GM12878 (cell line): ENCODE data around the gene DARS1. TPM values are rescaled to one million over a fixed set of nuclear protein-coding genes. Genes with fewer than 3 reads are reported as not detected.

Experiments
- ATAC-seq: fragments of 200-7000 bp; cut with Tn5 transposase; 3 replicates; pipeline ENCODE4 v1.9.1; 2020; ENCODE audit warnings: mild to moderate bottlenecking, moderate library complexity
- BruUV-seq: library from RNA; stranded (reverse); fragments of 400-500 nt; replicated peaks from 2 replicates; lab custom pipeline; 2021; lab: Mats Ljungman, UMichigan
- CTCF ChIA-PET: fragments of 300-600 bp; sonication (Branson Sonifier 250); formaldehyde crosslinking; extraction: SDS; loops from one replicate; lab custom pipeline; 2021; ENCODE audit warnings: inconsistent platforms; lab: Yijun Ruan, JAX
- POLR2A ChIA-PET: fragments of 350-600 bp; formaldehyde crosslinking; extraction: SDS; loops from one replicate; lab custom pipeline; 2021; ENCODE audit warnings: inconsistent platforms; lab: Charles Lee
- RAD21 ChIA-PET: fragments of 300-600 bp; sonication (Branson Sonifier 250); formaldehyde crosslinking; loops from one replicate; lab custom pipeline; 2023; ENCODE audit warnings: antibody characterized with exemption; ENCODE audit not compliant: unreplicated experiment; lab: Charles Lee
- SMC1A ChIA-PET: fragments of 300-600 bp; sonication (Branson Sonifier 250); formaldehyde crosslinking; loops from one replicate; lab custom pipeline; 2023; ENCODE audit not compliant: unreplicated experiment, uncharacterized antibody; lab: Charles Lee
- DNase-seq: peaks from one replicate; pipeline ENCODE4 v3.0.0-alpha.2; 2011; ENCODE audit warnings: low read depth, low spot score
- FAIRE-seq: peaks from 3 replicates; lab custom pipeline; 2011; peaks lifted over from hg19 to GRCh38; lab: Jason Lieb, UNC
- H2AFZ ChIP-seq: 2 replicates; pipeline ENCODE4 v1.6.0; 2011; ENCODE audit warnings: low read depth, low read length, control low read depth; ENCODE audit not compliant: control insufficient read depth
- H3K27ac ChIP-seq: 2 replicates; pipeline ENCODE4 v1.5.1; 2011; ENCODE audit warnings: control low read depth; ENCODE audit not compliant: control insufficient read depth, insufficient read depth
- H3K27me3 ChIP-seq, 2 experiments: replicated peaks in 1 of 2; 2 replicates each; pipeline versions ENCODE4 v1.6.0 to v1.6.1; 2011; ENCODE audit warnings: low read length in 1 of 2; ENCODE audit not compliant: control insufficient read depth in 2 of 2, insufficient read depth in 2 of 2
- H3K36me3 ChIP-seq, 2 experiments: 2 replicates each; pipeline ENCODE4 v1.5.1; 2011; ENCODE audit warnings: low read length in 1 of 2; ENCODE audit not compliant: control insufficient read depth in 2 of 2, insufficient read depth in 2 of 2
- H3K4me1 ChIP-seq: 2 replicates; pipeline ENCODE4 v1.6.1; 2011; ENCODE audit warnings: mild to moderate bottlenecking, low read length, moderate library complexity, mixed read lengths; ENCODE audit not compliant: control insufficient read depth, insufficient read depth
- H3K4me2 ChIP-seq: 2 replicates; pipeline ENCODE4 v1.6.0; 2011; ENCODE audit warnings: control low read depth; ENCODE audit not compliant: control insufficient read depth, insufficient read depth
- H3K4me3 ChIP-seq: fragments of 200-600 bp; sonication (generic); 2 replicates; pipeline ENCODE4 v1.5.1; 2016
- H3K79me2 ChIP-seq: 2 replicates; pipeline ENCODE4 v1.6.0; 2011; ENCODE audit warnings: low read length; ENCODE audit not compliant: control insufficient read depth, insufficient read depth
- H3K9ac ChIP-seq: 2 replicates; pipeline ENCODE4 v1.8.0; 2011; ENCODE audit warnings: low read length, control low read depth, mixed read lengths; ENCODE audit not compliant: control insufficient read depth, insufficient read depth
- H3K9me3 ChIP-seq: replicated peaks from 3 replicates; pipeline ENCODE4 v1.5.1; 2011; ENCODE audit warnings: mild to moderate bottlenecking, low read length; ENCODE audit not compliant: control insufficient read depth, insufficient read depth
- H4K20me1 ChIP-seq: 2 replicates; pipeline ENCODE4 v1.6.0; 2011; ENCODE audit not compliant: control insufficient read depth, insufficient read depth
- ZBTB4 ChIP-seq: fragments of 450-650 bp; formaldehyde crosslinking; IDR thresholded peaks from 2 replicates; pipeline ENCODE4 v1.4.0; 2022; ENCODE audit warnings: mild to moderate bottlenecking, moderate library complexity
- ZNF274 ChIP-seq: IDR thresholded peaks from one replicate; pipeline ENCODE4 v1.8.0; 2011; ENCODE audit not compliant: insufficient read length, insufficient read depth
- WGBS: methylation state at CpG from one replicate; pipeline ENCODE4 v1.1.6; 2016; ENCODE audit warnings: low lambda C conversion rate; ENCODE audit not compliant: insufficient replicate concordance, insufficient coverage; ENCODE audit errors: missing lambda C conversion rate; 5-methylcytosine and 5-hydroxymethylcytosine counted together
- in situ Hi-C: fragments of 300-500 bp; cut with MboI; formaldehyde crosslinking; loops from 9 replicates; pipeline ENCODE4 v1.14.3; 2018; ENCODE audit warnings: mixed read lengths
- intact Hi-C: fragments of 100-400 bp; cut with micrococcal nuclease; formaldehyde crosslinking; loops from one replicate; pipeline ENCODE4 v1.14.2; 2022; ENCODE audit not compliant: unreplicated experiment
- polyA plus RNA-seq, 11 experiments: library from polyadenylated mRNA; depleted of rRNA in 4 of 11; unstranded in 6 of 11; stranded (reverse) in 5 of 11; fragments of >200 nt; fragmentation: Nextera tagmentation in 4 of 11; fragmentation: Illumina TruSeq in 1 of 11; extraction: Ambion mirVana in 4 of 11; extraction: Trizol in 1 of 11; gene quantifications; 1 replicate in 1 of 11; 2 replicates in 10 of 11; pipeline versions ENCODE4 v1.2.1 to v1.2.3, GENCODE V29; 2011 to 2016; ENCODE audit warnings: inconsistent platforms in 2 of 11, missing spikeins in 2 of 11, low read depth in 1 of 11
- total RNA-seq, 4 experiments: library from RNA; depleted of rRNA in 3 of 4; stranded (reverse); fragments of >200 nt in 3 of 4; fragmentation: Illumina TruSeq in 1 of 4; extraction: Trizol in 1 of 4; gene quantifications; 2 replicates each; pipeline versions ENCODE4 v1.2.1 to v1.2.3, GENCODE V29; 2013 to 2021

Gene DARS1
- total and polyA plus RNA-seq, 10 of the 15 experiments (the other 5 are each of a cell fraction or from before 2014, with no cell fraction given): 91.0 to 387 (median 137) TPM

GRCh38 chr2:136006658-136007057, 21.2 kb upstream of the DARS1 start:
- WGBS: 57% methylated on average over 3 of the region's 3 CpGs
- Histone ChIP-seq H3K9me3 (no peaks in the 10 kb centered on the region), H4K20me1 (no peaks in the 10 kb centered on the region), H3K4me3 (no peak overlapping the region), H3K36me3 (no peaks in the 10 kb centered on the region), H3K27me3 (no peaks in the 10 kb centered on the region), H3K9ac (no peak overlapping the region), H3K4me1 (peaks cover 9% of the 10 kb centered on the region), H3K79me2 (no peaks in the 10 kb centered on the region), H3K27ac (no peak overlapping the region), H2AFZ (no peak overlapping the region), H3K4me2 (no peak overlapping the region)
- ChIA-PET CTCF (interaction anchor here (1.8 to 7.6 kb wide), 3 partner anchors 9 to 50 kb away, joined by 5 to 42 read pairs (median 14); no protein-coding TSS in a partner anchor), POLR2A (interaction anchor here (1.2 to 3.1 kb wide), 3 partner anchors 9 to 44 kb away, joined by 3 to 20 read pairs (median 6); no protein-coding TSS in a partner anchor), RAD21 (interaction anchor here (1.2 to 3.5 kb wide), 5 partner anchors 9 to 45 kb away, joined by 3 to 27 read pairs (median 12); no protein-coding TSS in a partner anchor), SMC1A (interaction anchor here (1.4 to 11.3 kb wide), 13 partner anchors 9 to 378 kb away, joined by 3 to 152 read pairs (median 9); no protein-coding TSS in a partner anchor)
- in situ Hi-C loops (no loop called here), intact Hi-C loops (no loop called here)
- BruUV-seq: no TSS peak
- DNase-seq: no peak
- no peak for FAIRE-seq
- ATAC-seq: no peak
- no peak for TF ChIP-seq ZBTB4 (CRISPR knock-in tag)
- TF ChIP-seq ZNF274: no peak
